Uterus (tissue), 4 donors: ENCODE results near the gene TP53I13. TPM values are rescaled to one million over a fixed set of nuclear protein-coding genes. Genes with fewer than 3 reads are reported as not detected.

Source experiments
- DNase-seq, 2 donors: peaks; one replicate each; pipeline ENCODE4 v3.0.0-alpha.2; 2019 to 2020
- H3K27ac ChIP-seq, 2 donors: fragments of 200-600 bp; sonication (generic); 1 replicate in 1 of 2; 2 replicates in 1 of 2; pipeline ENCODE4 v1.5.1; 2016 to 2018
- H3K27me3 ChIP-seq, 2 donors: fragments of 200-600 bp; sonication (generic); one replicate each; pipeline ENCODE4 v1.5.1; 2018 to 2019; ENCODE audit warnings: control low read depth in 1 of 2
- H3K36me3 ChIP-seq, 2 donors: fragments of 200-600 bp; sonication (generic); one replicate each; pipeline ENCODE4 v1.5.1; 2019; ENCODE audit warnings: control low read depth in 1 of 2
- H3K4me1 ChIP-seq, 2 donors: fragments of 200-600 bp; sonication (generic); one replicate each; pipeline ENCODE4 v1.5.1; 2018 to 2019; ENCODE audit warnings: control low read depth in 1 of 2
- H3K4me3 ChIP-seq, 2 donors: fragments of 200-600 bp; sonication (generic); 1 replicate in 1 of 2; 2 replicates in 1 of 2; pipeline ENCODE4 v1.5.1; 2018 to 2019; ENCODE audit warnings: mild to moderate bottlenecking in 1 of 2
- H3K9me3 ChIP-seq, 2 donors: fragments of 200-600 bp; sonication (generic); one replicate each; pipeline ENCODE4 v1.5.1; 2019; ENCODE audit warnings: control low read depth in 1 of 2
- CTCF ChIP-seq, 4 experiments: fragments of 200-600 bp in 2 of 4; fragments of 450-650 bp in 2 of 4; sonication (generic) in 2 of 4; IDR thresholded peaks; one replicate each; pipeline ENCODE4 v1.5.1; 2016 to 2019; ENCODE audit warnings: antibody characterized with exemption in 4 of 4, mild to moderate bottlenecking in 2 of 4, moderate library complexity in 1 of 4
- POLR2A ChIP-seq, 2 donors: fragments of 450-650 bp; IDR thresholded peaks; one replicate each; pipeline ENCODE4 v1.6.1; 2016; ENCODE audit warnings: antibody characterized with exemption in 2 of 2, mild to moderate bottlenecking in 1 of 2, moderate library complexity in 1 of 2
- intact Hi-C: fragments of 100-400 bp; cut with DNase I; formaldehyde crosslinking; loops from one replicate; pipeline ENCODE4 v1.15.1; 2023; ENCODE audit warnings: low total_unique reads
- total RNA-seq, 4 donors: library from RNA; depleted of rRNA in 3 of 4; stranded (reverse); fragments of >200 nt in 3 of 4; gene quantifications; one replicate each; pipeline versions ENCODE4 v1.1.0 to v1.2.4, GENCODE V29; 2014 to 2023
- donor health status: DM: yes; HTN: yes; CAD: no.

TP53I13 gene
- total RNA-seq, 4 donors from 2014 or later, result 35.6 to 50.3 (median 45.1) TPM

GRCh38 chr17:29582254-29582765 lies 13.8 kb downstream of the TP53I13 start:
- Histone ChIP-seq H3K4me3 (no peak overlapping the region), H3K36me3 (no peaks in the 10 kb centered on the region), H3K27me3 (no peaks in the 10 kb centered on the region), H3K9me3 (no peaks in the 10 kb centered on the region), H3K27ac (no peak overlapping the region), H3K4me1 (peaks cover 3 to 8% of the 10 kb centered on the region in 2 donors)
- intact Hi-C loops, result no loop called here
- DNase-seq, result no peak
- TF ChIP-seq CTCF (IDR thresholded peaks at IDR 0.05) (no peak), POLR2A (IDR thresholded peaks at IDR 0.05) (no peak)

- intact Hi-C loops, result no loop called here
These were observed 14.3 kb downstream of the TP53I13 start for GRCh38 chr17:29582772-29583171.

GRCh38 chr17:29583324-29584248 lies 15.1 kb downstream of the TP53I13 start:
- Histone ChIP-seq H3K27ac (peak overlapping the region in 1 of 2 donors; percentile 53), H3K27me3 (no peaks in the 10 kb centered on the region), H3K4me3 (no peak overlapping the region), H3K4me1 (peaks cover 0 to 6% of the 10 kb centered on the region in 2 donors), H3K9me3 (no peaks in the 10 kb centered on the region), H3K36me3 (no peaks in the 10 kb centered on the region)
- intact Hi-C loops, result no loop called here
- no peak for TF ChIP-seq POLR2A (IDR thresholded peaks at IDR 0.05)
- no peak for TF ChIP-seq CTCF (IDR thresholded peaks at IDR 0.05)
- DNase-seq, result peak; percentile 17 to 28

More at GRCh38 chr17:29582772-29583171, 14.3 kb downstream of the TP53I13 start:
- no peak overlapping the region for H3K4me3 ChIP-seq
- peaks cover 0 to 5% of the 10 kb centered on the region in 2 donors for H3K4me1 ChIP-seq
- no peak for DNase-seq
- H3K9me3 ChIP-seq, result no peaks in the 10 kb centered on the region
- no peaks in the 10 kb centered on the region for H3K27me3 ChIP-seq
- no peak overlapping the region for H3K27ac ChIP-seq
- H3K36me3 ChIP-seq, result no peaks in the 10 kb centered on the region
- TF ChIP-seq POLR2A (IDR thresholded peaks at IDR 0.05), result no peak
- TF ChIP-seq CTCF (IDR thresholded peaks at IDR 0.05), result no peak

- Histone ChIP-seq H3K27ac (peak overlapping the region; percentile 53 to 54), H3K4me3 (no peak overlapping the region), H3K4me1 (peaks cover 0 to 6% of the 10 kb centered on the region in 2 donors), H3K36me3 (no peaks in the 10 kb centered on the region), H3K9me3 (no peaks in the 10 kb centered on the region), H3K27me3 (no peaks in the 10 kb centered on the region)
- TF ChIP-seq POLR2A (IDR thresholded peaks at IDR 0.05) (no peak), CTCF (IDR thresholded peaks at IDR 0.05) (no peak)
- intact Hi-C loops, result no loop called here
- peak in 1 of 2 donors; percentile 21 for DNase-seq
These were observed 16.1 kb downstream of the TP53I13 start for GRCh38 chr17:29584452-29585079.
